ENCODE results near the gene FAH. TPM values are rescaled to one million over a fixed set of nuclear protein-coding genes. Genes with fewer than 3 reads are reported as not detected.
"Not testable (repeated sequence)": the region's sequence is repeated elsewhere in the genome, so short reads cannot be mapped to it uniquely, and the experiment has no call there.

Gene FAH
- polyA plus RNA-seq, 1 donor from 2014 or later, result 3.1 TPM

DNA sequence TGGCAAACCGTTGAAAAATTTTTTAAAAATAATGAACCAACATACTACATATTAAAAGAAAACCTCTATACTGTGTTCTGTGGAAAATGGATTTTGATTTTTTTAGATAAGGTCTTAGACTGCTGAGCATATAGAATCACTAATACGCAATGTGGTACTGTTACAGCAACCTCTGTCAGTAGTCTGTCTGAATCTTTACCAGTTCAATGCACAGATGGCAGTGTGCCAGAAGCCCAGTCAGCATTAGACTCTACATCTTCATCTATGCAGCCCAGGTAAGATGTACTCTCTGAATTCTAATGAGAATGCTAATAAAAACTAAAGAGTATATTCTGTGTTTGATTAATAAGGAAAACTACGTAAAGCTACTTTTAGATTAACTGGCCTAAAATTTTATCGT is 31.3 kb upstream of the FAH start:
- Histone ChIP-seq H3K4me3 (ENCODE audit: low read length) (no peak overlapping the region), H3K9ac (ENCODE audit: low read length) (no peak overlapping the region), H2AFZ (ENCODE audit: low read depth, low read length) (no peak overlapping the region), H3K9me2 (ENCODE audit: insufficient read depth, low read length) (no peaks in the 10 kb centered on the region), H3K27me3 (ENCODE audit: insufficient read depth, low read depth, low read length) (no peaks in the 10 kb centered on the region), H3F3A (ENCODE audit: insufficient read depth, low read length, poor library complexity, severe bottlenecking) (no peaks in the 10 kb centered on the region), H3K27ac (ENCODE audit: low read length) (no peak overlapping the region), H3K79me2 (replicated peaks; ENCODE audit: insufficient read depth, low read length) (peaks cover 7% of the 10 kb centered on the region), H3K4me2 (ENCODE audit: low read length) (no peak overlapping the region), H3K36me3 (ENCODE audit: insufficient read depth, low read length) (no peaks in the 10 kb centered on the region), H4K20me1 (ENCODE audit: insufficient read depth) (no peaks in the 10 kb centered on the region), H3K9me3 (ENCODE audit: low read length) (no peaks in the 10 kb centered on the region)
- TF ChIP-seq MXI1 (conservative IDR thresholded peaks at IDR 0.05; ENCODE audit: poor library complexity, severe bottlenecking), result no peak
- TF ChIP-seq TAF1 (IDR thresholded peaks at IDR 0.05; ENCODE audit: low read depth), result no peak
- TF ChIP-seq RAD21 (conservative IDR thresholded peaks at IDR 0.05), result no peak
- TF ChIP-seq EZH2 (IDR thresholded peaks at IDR 0.05; ENCODE audit: borderline replicate concordance, insufficient read depth, low read length, poor library complexity, severe bottlenecking), result no peak
- TF ChIP-seq, protein P1, sequence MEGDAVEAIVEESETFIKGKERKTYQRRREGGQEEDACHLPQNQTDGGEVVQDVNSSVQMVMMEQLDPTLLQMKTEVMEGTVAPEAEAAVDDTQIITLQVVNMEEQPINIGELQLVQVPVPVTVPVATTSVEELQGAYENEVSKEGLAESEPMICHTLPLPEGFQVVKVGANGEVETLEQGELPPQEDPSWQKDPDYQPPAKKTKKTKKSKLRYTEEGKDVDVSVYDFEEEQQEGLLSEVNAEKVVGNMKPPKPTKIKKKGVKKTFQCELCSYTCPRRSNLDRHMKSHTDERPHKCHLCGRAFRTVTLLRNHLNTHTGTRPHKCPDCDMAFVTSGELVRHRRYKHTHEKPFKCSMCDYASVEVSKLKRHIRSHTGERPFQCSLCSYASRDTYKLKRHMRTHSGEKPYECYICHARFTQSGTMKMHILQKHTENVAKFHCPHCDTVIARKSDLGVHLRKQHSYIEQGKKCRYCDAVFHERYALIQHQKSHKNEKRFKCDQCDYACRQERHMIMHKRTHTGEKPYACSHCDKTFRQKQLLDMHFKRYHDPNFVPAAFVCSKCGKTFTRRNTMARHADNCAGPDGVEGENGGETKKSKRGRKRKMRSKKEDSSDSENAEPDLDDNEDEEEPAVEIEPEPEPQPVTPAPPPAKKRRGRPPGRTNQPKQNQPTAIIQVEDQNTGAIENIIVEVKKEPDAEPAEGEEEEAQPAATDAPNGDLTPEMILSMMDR (IDR thresholded peaks at IDR 0.05; ENCODE audit: poor library complexity, severe bottlenecking), result no peak
- no peak for TF ChIP-seq SMC3 (conservative IDR thresholded peaks at IDR 0.05; ENCODE audit: poor library complexity)
- no peak for TF ChIP-seq POLR2AphosphoS5 (IDR thresholded peaks at IDR 0.05)
- TF ChIP-seq, protein P2, sequence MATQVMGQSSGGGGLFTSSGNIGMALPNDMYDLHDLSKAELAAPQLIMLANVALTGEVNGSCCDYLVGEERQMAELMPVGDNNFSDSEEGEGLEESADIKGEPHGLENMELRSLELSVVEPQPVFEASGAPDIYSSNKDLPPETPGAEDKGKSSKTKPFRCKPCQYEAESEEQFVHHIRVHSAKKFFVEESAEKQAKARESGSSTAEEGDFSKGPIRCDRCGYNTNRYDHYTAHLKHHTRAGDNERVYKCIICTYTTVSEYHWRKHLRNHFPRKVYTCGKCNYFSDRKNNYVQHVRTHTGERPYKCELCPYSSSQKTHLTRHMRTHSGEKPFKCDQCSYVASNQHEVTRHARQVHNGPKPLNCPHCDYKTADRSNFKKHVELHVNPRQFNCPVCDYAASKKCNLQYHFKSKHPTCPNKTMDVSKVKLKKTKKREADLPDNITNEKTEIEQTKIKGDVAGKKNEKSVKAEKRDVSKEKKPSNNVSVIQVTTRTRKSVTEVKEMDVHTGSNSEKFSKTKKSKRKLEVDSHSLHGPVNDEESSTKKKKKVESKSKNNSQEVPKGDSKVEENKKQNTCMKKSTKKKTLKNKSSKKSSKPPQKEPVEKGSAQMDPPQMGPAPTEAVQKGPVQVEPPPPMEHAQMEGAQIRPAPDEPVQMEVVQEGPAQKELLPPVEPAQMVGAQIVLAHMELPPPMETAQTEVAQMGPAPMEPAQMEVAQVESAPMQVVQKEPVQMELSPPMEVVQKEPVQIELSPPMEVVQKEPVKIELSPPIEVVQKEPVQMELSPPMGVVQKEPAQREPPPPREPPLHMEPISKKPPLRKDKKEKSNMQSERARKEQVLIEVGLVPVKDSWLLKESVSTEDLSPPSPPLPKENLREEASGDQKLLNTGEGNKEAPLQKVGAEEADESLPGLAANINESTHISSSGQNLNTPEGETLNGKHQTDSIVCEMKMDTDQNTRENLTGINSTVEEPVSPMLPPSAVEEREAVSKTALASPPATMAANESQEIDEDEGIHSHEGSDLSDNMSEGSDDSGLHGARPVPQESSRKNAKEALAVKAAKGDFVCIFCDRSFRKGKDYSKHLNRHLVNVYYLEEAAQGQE (IDR thresholded peaks at IDR 0.05; ENCODE audit: borderline replicate concordance), result no peak
- no peak for TF ChIP-seq EP300 (conservative IDR thresholded peaks at IDR 0.05; ENCODE audit: poor library complexity, severe bottlenecking)

DNA sequence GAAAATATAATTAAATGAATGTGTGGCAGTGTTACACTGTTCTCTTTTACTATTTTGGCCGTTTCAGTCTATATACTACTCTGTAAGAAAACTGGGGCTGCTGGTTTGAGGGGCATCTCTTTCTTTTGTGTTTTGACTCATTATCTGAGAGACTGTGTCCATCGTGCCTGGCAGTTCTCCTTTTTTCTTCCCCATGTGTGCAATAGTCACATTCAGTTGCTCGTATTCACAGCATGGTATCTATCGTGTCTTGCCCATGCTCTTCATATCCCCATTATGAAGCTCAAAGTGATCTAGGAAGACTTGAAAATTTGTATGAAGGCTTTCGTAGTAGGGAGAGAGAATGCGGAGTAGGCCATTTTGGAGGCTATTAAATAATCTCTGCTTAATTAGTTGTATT is 29.8 kb upstream of the FAH start:
- H3K9me2 ChIP-seq (ENCODE audit: insufficient read depth, low read length), result no peaks in the 10 kb centered on the region
- H3K79me2 ChIP-seq (replicated peaks; ENCODE audit: insufficient read depth, low read length), result peaks cover 4% of the 10 kb centered on the region
- H3K4me3 ChIP-seq (ENCODE audit: low read length), result no peak overlapping the region
- no peak overlapping the region for H2AFZ ChIP-seq (ENCODE audit: low read depth, low read length)
- H3K9ac ChIP-seq (ENCODE audit: low read length), result no peak overlapping the region
- no peak overlapping the region for H3K27ac ChIP-seq (ENCODE audit: low read length)
- no peaks in the 10 kb centered on the region for H3K27me3 ChIP-seq (ENCODE audit: insufficient read depth, low read depth, low read length)
- H3K9me3 ChIP-seq (ENCODE audit: low read length), result no peaks in the 10 kb centered on the region
- no peaks in the 10 kb centered on the region for H4K20me1 ChIP-seq (ENCODE audit: insufficient read depth)
- no peak overlapping the region for H3K4me2 ChIP-seq (ENCODE audit: low read length)
- H3K36me3 ChIP-seq (ENCODE audit: insufficient read depth, low read length), result no peaks in the 10 kb centered on the region
- H3F3A ChIP-seq (ENCODE audit: insufficient read depth, low read length, poor library complexity, severe bottlenecking), result no peaks in the 10 kb centered on the region
- TF ChIP-seq, protein P2 (IDR thresholded peaks at IDR 0.05; ENCODE audit: borderline replicate concordance), result no peak
- TF ChIP-seq RAD21 (conservative IDR thresholded peaks at IDR 0.05) (no peak), TAF1 (IDR thresholded peaks at IDR 0.05; ENCODE audit: low read depth) (no peak), EZH2 (IDR thresholded peaks at IDR 0.05; ENCODE audit: borderline replicate concordance, insufficient read depth, low read length, poor library complexity, severe bottlenecking) (no peak), MXI1 (conservative IDR thresholded peaks at IDR 0.05; ENCODE audit: poor library complexity, severe bottlenecking) (no peak), POLR2AphosphoS5 (IDR thresholded peaks at IDR 0.05) (no peak), EP300 (conservative IDR thresholded peaks at IDR 0.05; ENCODE audit: poor library complexity, severe bottlenecking) (no peak), SMC3 (conservative IDR thresholded peaks at IDR 0.05; ENCODE audit: poor library complexity) (no peak)
- TF ChIP-seq, protein P1 (IDR thresholded peaks at IDR 0.05; ENCODE audit: poor library complexity, severe bottlenecking), result no peak

DNA sequence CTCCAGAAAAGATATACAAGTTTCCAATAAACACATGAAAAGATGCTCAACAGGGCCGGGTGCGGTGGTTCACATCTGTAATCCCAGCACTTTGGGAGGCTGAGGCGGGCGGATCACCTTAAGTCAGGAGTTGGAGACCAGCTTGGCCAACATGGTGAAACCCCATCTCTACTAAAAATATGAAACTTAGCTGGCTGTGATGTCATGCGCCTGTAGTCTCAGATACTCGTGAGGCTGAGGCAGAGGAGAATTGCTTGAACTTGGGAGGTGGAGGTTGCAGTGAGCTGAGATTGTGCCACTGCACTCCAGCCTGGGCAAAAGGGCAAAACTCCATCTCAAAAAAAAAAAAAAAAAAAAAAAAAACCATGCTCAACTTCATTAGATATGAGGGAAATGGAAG is 25.5 kb upstream of the FAH start:
- H3K9me2 ChIP-seq (ENCODE audit: insufficient read depth, low read length); H3K4me3 ChIP-seq (ENCODE audit: low read length); H3K27ac ChIP-seq (ENCODE audit: low read length); H3K9me3 ChIP-seq (ENCODE audit: low read length); H3K27me3 ChIP-seq (ENCODE audit: insufficient read depth, low read depth, low read length); H3K4me2 ChIP-seq (ENCODE audit: low read length); H4K20me1 ChIP-seq (ENCODE audit: insufficient read depth); H3F3A ChIP-seq (ENCODE audit: insufficient read depth, low read length, poor library complexity, severe bottlenecking); H3K79me2 ChIP-seq (replicated peaks; ENCODE audit: insufficient read depth, low read length); H3K9ac ChIP-seq (ENCODE audit: low read length); H3K36me3 ChIP-seq (ENCODE audit: insufficient read depth, low read length); H2AFZ ChIP-seq (ENCODE audit: low read depth, low read length): not testable (repeated sequence)

All from neural cell (in vitro differentiated cells).